ENCODE results near the gene L1TD1.
"Not testable (repeated sequence)": the region's sequence is repeated elsewhere in the genome, so short reads cannot be mapped to it uniquely, and the experiment has no call there.

Gene L1TD1, protein sequence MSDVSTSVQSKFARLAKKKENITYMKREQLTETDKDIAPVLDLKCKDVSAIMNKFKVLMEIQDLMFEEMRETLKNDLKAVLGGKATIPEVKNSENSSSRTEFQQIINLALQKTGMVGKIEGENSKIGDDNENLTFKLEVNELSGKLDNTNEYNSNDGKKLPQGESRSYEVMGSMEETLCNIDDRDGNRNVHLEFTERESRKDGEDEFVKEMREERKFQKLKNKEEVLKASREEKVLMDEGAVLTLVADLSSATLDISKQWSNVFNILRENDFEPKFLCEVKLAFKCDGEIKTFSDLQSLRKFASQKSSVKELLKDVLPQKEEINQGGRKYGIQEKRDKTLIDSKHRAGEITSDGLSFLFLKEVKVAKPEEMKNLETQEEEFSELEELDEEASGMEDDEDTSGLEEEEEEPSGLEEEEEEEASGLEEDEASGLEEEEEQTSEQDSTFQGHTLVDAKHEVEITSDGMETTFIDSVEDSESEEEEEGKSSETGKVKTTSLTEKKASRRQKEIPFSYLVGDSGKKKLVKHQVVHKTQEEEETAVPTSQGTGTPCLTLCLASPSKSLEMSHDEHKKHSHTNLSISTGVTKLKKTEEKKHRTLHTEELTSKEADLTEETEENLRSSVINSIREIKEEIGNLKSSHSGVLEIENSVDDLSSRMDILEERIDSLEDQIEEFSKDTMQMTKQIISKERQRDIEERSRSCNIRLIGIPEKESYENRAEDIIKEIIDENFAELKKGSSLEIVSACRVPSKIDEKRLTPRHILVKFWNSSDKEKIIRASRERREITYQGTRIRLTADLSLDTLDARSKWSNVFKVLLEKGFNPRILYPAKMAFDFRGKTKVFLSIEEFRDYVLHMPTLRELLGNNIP

GRCh38 chr1:62194651-62195544, at the start of gene L1TD1:
TSS of gene L1TD1 (plus strand) at chr1:62194849. CDS start at chr1:62206629, 11,780 bp downstream.
- peak within 1 kb of the TSS; percentile 31 for H3K4me3 ChIP-seq (ENCODE audit: low read length)
- TF ChIP-seq, protein P1, sequence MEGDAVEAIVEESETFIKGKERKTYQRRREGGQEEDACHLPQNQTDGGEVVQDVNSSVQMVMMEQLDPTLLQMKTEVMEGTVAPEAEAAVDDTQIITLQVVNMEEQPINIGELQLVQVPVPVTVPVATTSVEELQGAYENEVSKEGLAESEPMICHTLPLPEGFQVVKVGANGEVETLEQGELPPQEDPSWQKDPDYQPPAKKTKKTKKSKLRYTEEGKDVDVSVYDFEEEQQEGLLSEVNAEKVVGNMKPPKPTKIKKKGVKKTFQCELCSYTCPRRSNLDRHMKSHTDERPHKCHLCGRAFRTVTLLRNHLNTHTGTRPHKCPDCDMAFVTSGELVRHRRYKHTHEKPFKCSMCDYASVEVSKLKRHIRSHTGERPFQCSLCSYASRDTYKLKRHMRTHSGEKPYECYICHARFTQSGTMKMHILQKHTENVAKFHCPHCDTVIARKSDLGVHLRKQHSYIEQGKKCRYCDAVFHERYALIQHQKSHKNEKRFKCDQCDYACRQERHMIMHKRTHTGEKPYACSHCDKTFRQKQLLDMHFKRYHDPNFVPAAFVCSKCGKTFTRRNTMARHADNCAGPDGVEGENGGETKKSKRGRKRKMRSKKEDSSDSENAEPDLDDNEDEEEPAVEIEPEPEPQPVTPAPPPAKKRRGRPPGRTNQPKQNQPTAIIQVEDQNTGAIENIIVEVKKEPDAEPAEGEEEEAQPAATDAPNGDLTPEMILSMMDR (IDR thresholded peaks at IDR 0.05; ENCODE audit: insufficient read depth, low read depth, low read length, missing control alignments): no peak

GRCh38 chr1:62159940-62160348, 34.7 kb upstream of the L1TD1 start:
- TF ChIP-seq, protein P1 (IDR thresholded peaks at IDR 0.05; ENCODE audit: insufficient read depth, low read depth, low read length, missing control alignments): no peak
- DNase-seq (ENCODE audit: low read depth): no peak

More at GRCh38 chr1:62194651-62195544, at the start of gene L1TD1:
- DNase-seq (ENCODE audit: low read depth): peak; percentile 57

DNA sequence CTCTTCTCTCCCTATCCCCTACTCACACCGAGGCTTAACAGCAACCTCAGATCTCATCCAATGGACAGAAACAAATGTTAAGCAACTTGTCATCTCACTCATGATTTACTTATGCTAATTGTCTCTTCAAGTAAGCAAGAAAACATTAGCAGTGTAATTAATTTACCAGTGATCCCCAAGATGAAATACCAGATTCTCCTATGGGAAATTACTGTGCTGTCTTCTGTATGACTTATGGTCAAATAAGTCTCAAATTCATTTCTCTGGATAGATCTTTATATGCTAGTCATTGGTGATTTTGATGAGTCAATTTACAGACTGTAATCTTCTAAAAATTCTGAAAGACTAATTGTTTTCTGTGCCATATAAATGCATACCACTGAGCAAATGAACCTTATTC, 32.9 kb upstream of the L1TD1 start:
- H3K4me3 ChIP-seq (ENCODE audit: low read length): no peak overlapping the region
- TF ChIP-seq, protein P1 (IDR thresholded peaks at IDR 0.05; ENCODE audit: insufficient read depth, low read depth, low read length, missing control alignments): no peak
- DNase-seq (ENCODE audit: low read depth): no peak

More at GRCh38 chr1:62159940-62160348, 34.7 kb upstream of the L1TD1 start:
- no peak overlapping the region for H3K4me3 ChIP-seq (ENCODE audit: low read length)

GRCh38 chr1:62170380-62170779, 24.3 kb upstream of the L1TD1 start:
- not testable (repeated sequence) for DNase-seq (ENCODE audit: low read depth); H3K4me3 ChIP-seq (ENCODE audit: low read length)

DNA sequence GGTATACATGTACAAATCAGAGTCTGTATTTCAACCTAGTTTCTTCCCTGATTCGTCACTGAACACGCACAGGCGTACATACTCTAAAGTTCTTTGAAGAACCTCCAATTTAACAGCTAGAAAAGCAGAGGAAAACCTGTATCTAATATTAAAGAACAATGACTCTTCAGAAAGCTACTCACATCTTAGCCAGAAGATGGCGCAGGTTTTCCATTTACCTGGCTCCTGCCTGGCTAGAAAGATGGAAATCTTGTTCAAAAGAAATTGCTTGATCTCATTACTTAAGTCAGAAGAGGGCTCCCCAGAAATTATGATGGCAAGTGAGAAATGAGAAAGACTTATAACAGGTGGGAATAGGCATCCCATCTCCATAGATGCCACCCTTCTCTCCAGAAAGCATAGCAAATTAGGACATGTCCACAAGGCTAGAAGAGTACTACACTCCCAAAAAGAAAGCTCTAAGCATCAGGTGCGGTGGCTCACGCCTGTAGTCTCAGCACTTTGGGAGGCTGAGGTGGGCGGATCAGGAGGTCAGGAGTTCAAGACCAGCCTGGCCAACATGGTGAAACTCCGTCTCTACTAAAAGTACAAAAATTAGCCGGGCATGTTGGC, 19.0 kb upstream of the L1TD1 start:
- H3K4me3 ChIP-seq (ENCODE audit: low read length): no peak overlapping the region
- TF ChIP-seq, protein P1 (IDR thresholded peaks at IDR 0.05; ENCODE audit: insufficient read depth, low read depth, low read length, missing control alignments): peak; percentile 85
- peak; percentile 60 for DNase-seq (ENCODE audit: low read depth)

GRCh38 chr1:62176597-62177312, 17.9 kb upstream of the L1TD1 start:
- no peak for DNase-seq (ENCODE audit: low read depth)
- TF ChIP-seq, protein P1 (IDR thresholded peaks at IDR 0.05; ENCODE audit: insufficient read depth, low read depth, low read length, missing control alignments): no peak
- no peak overlapping the region for H3K4me3 ChIP-seq (ENCODE audit: low read length)

Data from epithelial cell of esophagus (primary cell).